Bronchial epithelial cell (primary cell): Measurements from ENCODE around the gene DLEC1. TPM values are rescaled to one million over a fixed set of nuclear protein-coding genes. Genes with fewer than 3 reads are reported as not detected.
"Not testable (repeated sequence)": the region's sequence is repeated elsewhere in the genome, so short reads cannot be mapped to it uniquely, and the experiment has no call there.

ENCODE experiments used
- DNase-seq: peaks from one replicate; pipeline ENCODE4 v3.0.0-alpha.2; 2010; ENCODE audit warnings: low read depth
- FAIRE-seq: peaks from 2 replicates; lab custom pipeline; 2011; peaks lifted over from hg19 to GRCh38; lab: Jason Lieb, UNC
- H3K27me3 ChIP-seq: 2 replicates; pipeline ENCODE4 v1.5.1; 2011; ENCODE audit warnings: low read length; ENCODE audit not compliant: control insufficient read depth, insufficient read depth
- H3K36me3 ChIP-seq: 2 replicates; pipeline ENCODE4 v1.5.1; 2011; ENCODE audit warnings: low read length; ENCODE audit not compliant: control insufficient read depth, insufficient read depth
- H3K4me3 ChIP-seq: 2 replicates; pipeline ENCODE4 v1.5.1; 2011; ENCODE audit warnings: mild to moderate bottlenecking, low read depth, low read length, control low read depth
- total RNA-seq: library from RNA; depleted of rRNA; stranded (reverse); fragments of >200 nt; gene quantifications from 2 replicates; pipeline ENCODE4 v1.2.1, GENCODE V29; 2014
- TF ChIP-seq, protein P1 (sequence below): IDR thresholded peaks from 2 replicates; pipeline ENCODE4 v1.5.1; 2011; ENCODE audit warnings: mild to moderate bottlenecking, moderate library complexity, low read length, control low read depth, inconsistent platforms; ENCODE audit not compliant: insufficient read depth, severe bottlenecking

DLEC1 gene
- total RNA-seq, 1 donor from 2014 or later = 0.26 TPM

DNA sequence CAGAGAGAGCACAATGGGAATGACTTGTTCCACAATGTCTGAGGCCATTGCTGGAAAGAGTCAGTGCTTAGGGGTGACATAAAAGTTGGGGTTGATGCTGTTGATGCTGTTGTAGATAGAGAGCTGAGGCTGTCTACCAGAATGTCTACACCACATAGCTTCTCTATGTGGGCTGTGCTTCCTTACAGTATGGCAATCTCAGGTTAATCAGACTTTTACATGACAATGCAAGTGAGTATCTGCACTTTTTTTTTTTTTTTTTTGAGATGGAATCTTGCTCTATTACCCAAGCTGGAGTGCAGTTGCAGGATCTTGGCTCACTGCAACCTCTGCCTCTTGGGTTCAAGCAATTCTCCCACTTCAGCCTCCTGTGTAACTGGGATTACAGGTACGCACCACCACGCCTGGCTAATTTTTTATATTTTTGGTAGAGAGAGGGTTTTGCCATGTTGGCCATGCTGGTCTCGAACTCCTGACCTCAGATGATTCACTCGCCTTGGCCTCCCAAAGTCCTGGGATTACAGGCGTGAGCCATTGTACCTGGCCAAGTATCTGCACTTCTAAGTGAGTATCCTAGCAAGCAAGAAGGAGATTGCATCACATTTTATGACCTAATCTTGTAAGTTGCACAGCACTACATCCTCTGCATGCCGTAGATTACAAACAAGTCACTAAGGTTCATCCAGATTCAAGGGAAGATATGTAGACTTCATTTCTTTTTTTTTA, 28.7 kb downstream of the DLEC1 start:
- DNase-seq (peak; percentile 62), FAIRE-seq (no peak)
- Histone ChIP-seq H3K36me3 (no peaks in the 10 kb centered on the region), H3K27me3 (no peaks in the 10 kb centered on the region), H3K4me3 (no peak overlapping the region)
- TF ChIP-seq, protein P1, sequence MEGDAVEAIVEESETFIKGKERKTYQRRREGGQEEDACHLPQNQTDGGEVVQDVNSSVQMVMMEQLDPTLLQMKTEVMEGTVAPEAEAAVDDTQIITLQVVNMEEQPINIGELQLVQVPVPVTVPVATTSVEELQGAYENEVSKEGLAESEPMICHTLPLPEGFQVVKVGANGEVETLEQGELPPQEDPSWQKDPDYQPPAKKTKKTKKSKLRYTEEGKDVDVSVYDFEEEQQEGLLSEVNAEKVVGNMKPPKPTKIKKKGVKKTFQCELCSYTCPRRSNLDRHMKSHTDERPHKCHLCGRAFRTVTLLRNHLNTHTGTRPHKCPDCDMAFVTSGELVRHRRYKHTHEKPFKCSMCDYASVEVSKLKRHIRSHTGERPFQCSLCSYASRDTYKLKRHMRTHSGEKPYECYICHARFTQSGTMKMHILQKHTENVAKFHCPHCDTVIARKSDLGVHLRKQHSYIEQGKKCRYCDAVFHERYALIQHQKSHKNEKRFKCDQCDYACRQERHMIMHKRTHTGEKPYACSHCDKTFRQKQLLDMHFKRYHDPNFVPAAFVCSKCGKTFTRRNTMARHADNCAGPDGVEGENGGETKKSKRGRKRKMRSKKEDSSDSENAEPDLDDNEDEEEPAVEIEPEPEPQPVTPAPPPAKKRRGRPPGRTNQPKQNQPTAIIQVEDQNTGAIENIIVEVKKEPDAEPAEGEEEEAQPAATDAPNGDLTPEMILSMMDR = no peak

DNA sequence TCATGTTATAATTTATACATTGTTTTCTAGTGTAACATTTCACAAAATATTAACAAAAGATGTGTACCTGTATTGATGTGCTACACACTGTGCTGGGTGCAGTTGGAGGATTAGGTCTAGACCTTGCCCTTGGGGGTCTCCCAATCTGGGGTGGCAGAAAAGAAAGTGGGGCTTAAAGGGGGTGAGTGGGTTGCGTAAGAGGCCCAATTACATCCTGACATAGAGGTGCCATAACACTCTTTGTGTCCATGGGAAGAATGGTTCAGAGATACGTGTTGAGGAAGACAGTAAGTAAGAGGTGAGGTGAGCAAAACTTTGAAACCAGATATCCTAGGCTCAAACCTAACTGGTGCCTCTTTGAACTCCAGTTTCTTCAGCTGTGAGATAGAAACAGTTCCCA, 31.0 kb downstream of the DLEC1 start:
- no peak overlapping the region for H3K4me3 ChIP-seq
- TF ChIP-seq, protein P1 = no peak
- no peak for FAIRE-seq

GRCh38 chr3:38077073-38077472, 38.1 kb downstream of the DLEC1 start:
- H3K4me3 ChIP-seq, DNase-seq, FAIRE-seq, H3K27me3 ChIP-seq, H3K36me3 ChIP-seq: not testable (repeated sequence)

More for the DNA sequence above, 31.0 kb downstream of the DLEC1 start:
- DNase-seq = no peak
- no peaks in the 10 kb centered on the region for H3K27me3 ChIP-seq
- H3K36me3 ChIP-seq = no peaks in the 10 kb centered on the region

GRCh38 chr3:38082296-38082695, 43.3 kb downstream of the DLEC1 start:
- H3K27me3 ChIP-seq, H3K36me3 ChIP-seq, H3K4me3 ChIP-seq, FAIRE-seq, DNase-seq: not testable (repeated sequence)

DNA sequence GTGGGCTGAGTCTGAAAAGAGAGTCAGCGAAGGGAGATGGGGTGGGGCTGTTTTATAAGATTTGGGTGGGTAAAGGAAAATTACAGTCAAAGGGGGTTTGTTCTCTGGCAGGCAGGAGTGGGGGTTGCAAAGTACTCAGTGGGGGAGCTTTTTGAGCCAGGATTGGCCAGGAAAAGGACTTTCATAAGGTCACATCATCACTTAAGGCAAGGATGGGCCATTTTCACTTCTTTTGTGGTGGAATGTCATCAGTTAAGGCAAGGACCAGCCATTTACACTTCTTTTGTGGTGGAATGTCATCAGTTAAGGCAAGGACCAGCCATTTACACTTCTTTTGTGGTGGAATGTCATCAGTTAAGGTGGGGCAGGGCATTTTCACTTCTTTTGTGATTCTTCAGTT, 44.2 kb downstream of the DLEC1 start:
- not testable (repeated sequence) for H3K27me3 ChIP-seq, H3K4me3 ChIP-seq, DNase-seq, H3K36me3 ChIP-seq, FAIRE-seq

- Histone ChIP-seq H3K36me3 (no peaks in the 10 kb centered on the region), H3K27me3 (no peaks in the 10 kb centered on the region), H3K4me3 (no peak overlapping the region)
- no peak for DNase-seq
- TF ChIP-seq, protein P1 = no peak
- FAIRE-seq = no peak
Observed at GRCh38 chr3:38083871-38084333, 44.9 kb downstream of the DLEC1 start.

DNA sequence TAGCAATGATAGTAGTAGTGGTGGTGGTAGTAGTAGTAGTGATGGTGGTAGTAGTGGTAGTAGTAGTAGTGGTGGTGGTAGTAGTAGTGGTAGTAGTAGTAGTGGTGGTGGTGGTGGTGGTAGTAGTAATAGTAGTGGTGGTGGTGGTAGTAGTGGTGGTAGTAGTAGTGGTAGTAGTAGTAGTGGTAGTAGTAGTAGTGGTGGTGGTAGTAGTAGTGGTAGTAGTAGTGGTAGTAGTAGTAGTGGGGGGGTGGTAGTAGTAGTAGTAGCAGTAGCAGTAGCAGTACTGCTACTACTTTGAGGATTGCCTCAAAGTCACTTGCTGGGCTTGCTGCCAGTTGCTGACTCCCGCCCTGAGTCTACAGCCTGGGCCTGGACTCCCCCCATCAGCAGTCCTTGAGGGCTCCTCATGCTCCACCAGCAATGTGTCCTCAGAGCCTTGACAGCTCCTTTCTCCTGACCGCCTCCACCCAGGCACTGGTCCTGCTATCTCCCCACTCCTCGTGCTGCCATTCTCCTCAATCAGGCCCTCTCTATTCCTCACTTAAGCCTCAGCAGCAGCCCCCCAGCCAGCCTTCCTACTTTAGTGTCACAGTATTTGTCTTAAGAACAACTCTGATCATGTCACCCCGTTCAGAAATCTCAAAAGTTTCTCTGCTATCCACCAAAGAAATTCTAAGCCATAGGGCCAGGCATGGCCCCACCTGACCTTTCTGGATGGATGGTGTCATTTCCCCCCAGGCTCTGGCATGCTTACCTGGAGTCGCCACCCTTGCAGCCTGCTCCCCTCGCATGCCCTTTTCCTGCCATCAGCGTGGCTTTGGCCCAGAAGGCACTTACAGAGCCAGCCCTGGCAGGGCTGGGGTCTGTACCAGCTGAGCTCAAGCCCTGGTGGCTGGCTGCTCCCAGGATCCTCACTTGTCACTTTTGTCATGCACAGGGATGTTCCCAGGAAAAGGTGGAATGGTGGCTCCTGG, 45.6 kb downstream of the DLEC1 start:
- FAIRE-seq = peak; percentile 96
- Histone ChIP-seq H3K36me3 (no peaks in the 10 kb centered on the region), H3K4me3 (no peak overlapping the region), H3K27me3 (no peaks in the 10 kb centered on the region)
- DNase-seq = no peak
- TF ChIP-seq, protein P1 = no peak
